Measurements from ENCODE around the gene CRYGS.
"Not testable (repeated sequence)": the region's sequence is repeated elsewhere in the genome, so short reads cannot be mapped to it uniquely, and the experiment has no call there.

The CRYGS gene

GRCh38 chr3:186552408-186553031 is 8.3 kb upstream of the CRYGS start:
- no peak for DNase-seq (ENCODE audit: low read depth)

- no peak for DNase-seq (ENCODE audit: low read depth)
Measured at GRCh38 chr3:186551387-186551786, 7.2 kb upstream of the CRYGS start.

DNA sequence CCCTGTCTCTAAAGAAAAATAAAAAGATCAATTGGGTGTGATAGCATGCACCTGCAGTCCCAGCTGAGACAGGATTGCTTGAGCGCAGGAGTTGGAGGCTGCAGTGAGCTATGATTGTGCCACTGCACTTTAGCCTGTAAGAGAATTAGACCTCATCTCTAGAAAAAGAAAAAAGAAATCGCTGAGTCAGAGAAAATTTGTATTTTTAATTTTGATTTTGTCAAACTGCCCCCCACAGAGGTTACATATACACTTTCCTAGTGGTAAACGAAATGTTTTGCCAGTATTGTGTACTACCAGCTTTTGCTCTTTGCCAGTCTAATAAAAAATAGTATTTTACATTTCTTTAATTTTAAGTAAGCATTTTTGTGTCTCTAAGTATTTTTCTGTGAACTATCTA is 5.3 kb upstream of the CRYGS start:
- DNase-seq (ENCODE audit: low read depth), result no peak

GRCh38 chr3:186540835-186541226 is 3.3 kb downstream of the CRYGS start:
- no peak for DNase-seq (ENCODE audit: low read depth)

GRCh38 chr3:186540221-186540834 is 3.9 kb downstream of the CRYGS start:
- DNase-seq (ENCODE audit: low read depth), result peak; percentile 50

- DNase-seq (ENCODE audit: low read depth), result no peak
Measured at GRCh38 chr3:186538779-186539178, 5.4 kb downstream of the CRYGS start.

DNA sequence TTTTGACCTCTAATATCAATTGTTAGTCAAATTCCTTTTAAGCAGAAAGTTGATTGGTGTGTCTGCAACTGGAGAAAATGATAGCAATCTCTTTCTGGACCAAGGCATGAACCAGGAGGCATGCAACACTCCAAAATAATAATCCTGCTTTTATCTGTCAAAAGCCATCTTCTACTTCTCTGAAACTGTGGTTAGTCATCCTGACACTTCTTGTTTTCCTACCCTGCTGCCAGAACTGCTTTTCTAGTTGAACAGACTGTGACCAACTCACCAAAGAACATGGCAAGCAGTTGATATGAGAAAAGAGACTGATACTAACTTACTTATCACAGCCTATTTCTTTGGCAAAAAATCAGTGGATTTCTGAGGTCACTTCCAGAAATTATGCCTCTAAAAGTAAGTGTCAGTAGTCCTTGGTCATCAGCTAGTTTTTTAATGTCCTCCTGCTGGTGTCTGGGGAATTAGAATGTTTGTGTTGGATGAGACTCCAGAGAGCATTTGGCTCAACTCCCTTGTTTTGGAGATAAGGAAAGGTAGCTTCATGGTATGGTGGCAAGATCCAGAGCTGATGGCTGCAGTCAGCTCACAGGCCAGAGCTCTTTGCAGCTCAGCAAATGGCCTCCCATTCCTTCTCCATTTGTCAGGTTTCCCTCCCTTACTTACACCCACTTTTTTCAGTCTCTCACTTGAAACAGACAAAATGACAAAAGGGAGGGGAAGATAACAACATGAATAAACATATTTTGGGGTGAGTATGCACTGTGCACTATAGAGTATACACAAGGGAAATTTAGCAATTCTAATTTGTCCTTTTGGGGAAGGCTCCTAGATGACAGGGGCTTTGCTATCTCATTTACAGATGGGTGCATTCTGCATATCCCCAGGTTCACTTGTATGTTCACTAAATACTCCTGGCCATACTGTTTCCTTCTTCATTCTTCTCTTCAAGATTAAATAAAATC is 7.0 kb downstream of the CRYGS start:
- no peak for DNase-seq (ENCODE audit: low read depth)

- no peak for DNase-seq (ENCODE audit: low read depth)
Measured at GRCh38 chr3:186534113-186534669, 10.0 kb downstream of the CRYGS start.

- DNase-seq (ENCODE audit: low read depth), result no peak
Measured at GRCh38 chr3:186532598-186533072, 11.5 kb downstream of the CRYGS start.

DNA sequence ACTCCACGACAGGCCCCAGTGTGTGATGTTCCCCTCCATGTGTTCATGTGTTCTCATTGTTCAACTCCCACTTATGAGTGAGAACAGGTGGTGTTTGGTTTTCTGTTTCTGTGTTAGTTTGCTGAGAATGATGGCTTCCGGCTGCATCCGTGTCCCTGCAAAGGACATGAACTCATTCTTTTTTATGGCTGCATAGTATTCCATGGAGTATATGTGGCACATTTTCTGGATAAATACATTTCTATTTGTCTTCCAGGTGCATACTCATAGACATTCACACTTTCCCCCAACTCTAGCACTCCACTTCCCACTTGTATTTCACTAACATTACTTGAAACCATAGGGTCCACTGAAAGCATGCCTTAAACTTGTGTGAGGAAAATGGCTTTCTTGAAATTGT is 12.5 kb downstream of the CRYGS start:
- not testable (repeated sequence) for DNase-seq (ENCODE audit: low read depth)

GRCh38 chr3:186530415-186530814 is 13.8 kb downstream of the CRYGS start:
- no peak for DNase-seq (ENCODE audit: low read depth)

GRCh38 chr3:186529201-186529999 is 14.8 kb downstream of the CRYGS start:
- no peak for DNase-seq (ENCODE audit: low read depth)

GRCh38 chr3:186526256-186526606 is 17.9 kb downstream of the CRYGS start:
- DNase-seq (ENCODE audit: low read depth), result no peak

DNA sequence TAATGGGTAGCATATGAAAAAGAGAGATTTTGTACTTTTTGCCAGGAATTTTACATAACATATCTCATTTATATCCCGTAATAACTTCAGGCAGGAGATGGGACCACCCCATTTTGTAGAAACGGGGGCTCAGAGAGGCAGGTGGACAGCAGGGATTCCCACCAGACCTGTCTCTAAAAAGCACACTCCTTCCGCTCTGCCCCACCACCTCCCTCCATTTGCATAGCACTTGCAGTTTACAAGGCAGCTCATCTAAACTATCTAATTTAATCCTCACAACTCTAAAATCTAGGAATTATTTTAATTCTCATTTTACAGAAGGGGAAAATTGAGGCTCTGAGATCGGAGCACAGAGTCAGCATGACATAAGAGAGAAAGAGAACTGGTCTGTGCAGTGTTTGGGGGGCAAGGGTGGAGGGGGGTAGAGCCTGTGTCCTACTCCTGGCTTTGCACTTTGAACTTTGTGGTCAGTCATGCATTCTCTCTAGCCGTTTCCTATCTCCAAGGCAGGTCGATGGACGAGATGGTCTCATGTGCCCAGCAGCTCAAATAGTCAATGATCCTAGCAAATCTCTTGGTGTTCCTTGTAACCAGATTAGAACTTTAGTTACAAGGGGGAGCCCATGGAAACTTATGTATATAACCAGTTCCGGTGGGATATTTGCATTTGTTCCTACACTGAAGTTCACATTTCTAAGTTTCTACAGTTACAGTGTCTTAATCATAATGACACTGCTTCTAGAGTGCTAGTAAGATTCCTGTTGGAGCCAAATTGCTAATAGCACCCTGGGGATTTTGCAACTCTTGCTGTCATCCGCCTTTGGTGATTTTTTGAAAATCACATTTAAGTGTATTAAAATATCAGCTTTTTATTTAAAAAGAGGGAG is 18.6 kb downstream of the CRYGS start:
- no peak for DNase-seq (ENCODE audit: low read depth)

DNA sequence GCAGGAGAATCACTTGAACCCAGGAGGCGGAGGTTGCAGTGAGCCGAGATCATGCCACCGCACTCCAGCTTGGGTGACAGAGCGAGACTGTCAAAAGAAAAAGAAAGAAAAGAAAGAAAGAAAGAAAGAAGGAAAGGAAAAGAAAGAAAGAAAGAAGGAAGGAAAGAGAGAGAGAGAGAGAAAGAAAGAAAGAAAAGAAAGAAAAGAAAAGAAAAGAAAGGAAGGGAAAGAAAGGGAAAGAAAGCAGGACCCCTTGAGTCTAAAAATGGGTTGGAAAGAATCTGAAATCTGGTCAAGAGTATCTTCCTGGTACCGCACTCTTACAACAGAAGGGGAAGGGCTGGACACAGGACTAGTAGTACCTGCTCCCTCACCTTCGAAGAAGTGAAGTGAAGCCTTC is 19.6 kb downstream of the CRYGS start:
- DNase-seq (ENCODE audit: low read depth), result no peak

DNA sequence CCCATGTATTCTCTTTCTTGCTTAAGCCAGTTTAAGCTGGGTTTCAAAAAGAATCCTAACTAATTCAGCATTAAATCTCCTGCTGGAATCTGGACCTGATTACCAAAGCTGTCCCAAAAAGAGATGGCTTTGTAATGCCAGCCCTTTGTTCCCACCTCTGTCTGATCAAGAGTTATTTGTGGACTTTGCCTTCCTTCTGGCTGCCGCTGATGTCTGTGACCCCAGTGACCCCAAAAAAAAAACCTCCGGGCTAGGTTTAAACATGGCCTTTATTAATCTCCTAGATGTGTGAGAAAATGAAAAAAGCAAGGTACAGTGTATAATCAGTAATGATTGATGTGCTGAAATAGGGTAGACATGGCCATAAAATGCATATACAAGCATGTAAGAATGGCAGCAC is 20.7 kb downstream of the CRYGS start:
- DNase-seq (ENCODE audit: low read depth), result no peak

GRCh38 chr3:186523022-186523421 is 21.2 kb downstream of the CRYGS start:
- DNase-seq (ENCODE audit: low read depth), result no peak

GRCh38 chr3:186520957-186521842 is 23.0 kb downstream of the CRYGS start:
- DNase-seq (ENCODE audit: low read depth), result no peak

DNA sequence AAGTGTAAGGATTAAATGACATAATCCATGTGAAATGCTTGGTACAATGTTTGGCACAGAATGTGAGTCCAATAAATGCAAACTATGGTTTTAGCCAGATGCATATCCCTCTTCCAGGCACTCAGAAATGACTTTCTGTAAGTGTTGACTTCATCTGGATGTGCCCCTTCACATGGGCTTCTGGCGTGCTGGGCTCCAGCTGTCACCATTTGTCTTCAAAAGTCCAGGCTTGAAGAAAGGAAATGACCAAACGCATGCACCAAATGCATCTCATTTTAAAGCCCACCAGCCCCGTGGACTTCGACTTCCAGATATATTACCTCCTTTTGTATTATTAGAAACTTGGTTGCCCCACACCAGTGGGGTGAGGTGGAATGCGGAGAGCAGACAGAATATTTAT is 23.7 kb downstream of the CRYGS start:
- no peak for DNase-seq (ENCODE audit: low read depth)

All from GM04504 (cell line).